ENCODE data around the gene SLAMF8. TPM values are rescaled to one million over a fixed set of nuclear protein-coding genes. Genes with fewer than 3 reads are reported as not detected.
A peak's percentile ranks its signal among the peaks of the same experiment; 100 is the strongest.

Gene SLAMF8
- total RNA-seq, 1 donor, result 0.36 TPM

DNA sequence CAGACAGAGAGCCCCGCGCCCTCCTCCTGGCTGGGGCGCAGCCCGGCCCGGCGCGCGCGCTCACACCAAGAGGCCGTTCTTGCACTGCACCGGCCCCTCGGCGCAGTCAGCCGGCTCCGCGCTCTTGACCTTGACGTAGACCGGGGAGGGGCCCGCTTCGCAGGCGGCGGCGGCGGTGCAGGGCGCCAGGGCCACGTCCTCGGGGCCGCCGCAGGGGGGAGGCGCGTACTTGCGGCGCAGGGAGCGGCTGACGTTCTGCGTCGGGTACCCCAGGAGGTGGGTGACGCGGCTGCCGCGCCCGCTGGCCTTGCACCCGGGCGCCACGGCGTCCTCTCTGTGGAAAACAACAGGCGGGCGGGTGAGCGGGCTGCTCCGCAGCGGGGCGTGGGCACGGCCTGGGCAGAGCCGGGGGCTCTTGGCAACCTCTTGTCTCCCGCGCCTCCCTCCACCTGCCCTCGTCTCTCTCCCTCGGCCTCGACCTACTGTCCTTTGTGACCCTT, 28.1 kb downstream of the SLAMF8 start:
- no peaks in the 10 kb centered on the region for H3K79me2 ChIP-seq (ENCODE audit: insufficient read depth, low read length)
- peak; percentile 98 for DNase-seq (ENCODE audit: insufficient read length, low spot score, missing footprints)
- peaks cover 27% of the 10 kb centered on the region for H3K4me1 ChIP-seq (ENCODE audit: insufficient read depth, low read length)
- no peaks in the 10 kb centered on the region for H3K27me3 ChIP-seq (ENCODE audit: insufficient read depth, low read length)
- TF ChIP-seq, protein P1, sequence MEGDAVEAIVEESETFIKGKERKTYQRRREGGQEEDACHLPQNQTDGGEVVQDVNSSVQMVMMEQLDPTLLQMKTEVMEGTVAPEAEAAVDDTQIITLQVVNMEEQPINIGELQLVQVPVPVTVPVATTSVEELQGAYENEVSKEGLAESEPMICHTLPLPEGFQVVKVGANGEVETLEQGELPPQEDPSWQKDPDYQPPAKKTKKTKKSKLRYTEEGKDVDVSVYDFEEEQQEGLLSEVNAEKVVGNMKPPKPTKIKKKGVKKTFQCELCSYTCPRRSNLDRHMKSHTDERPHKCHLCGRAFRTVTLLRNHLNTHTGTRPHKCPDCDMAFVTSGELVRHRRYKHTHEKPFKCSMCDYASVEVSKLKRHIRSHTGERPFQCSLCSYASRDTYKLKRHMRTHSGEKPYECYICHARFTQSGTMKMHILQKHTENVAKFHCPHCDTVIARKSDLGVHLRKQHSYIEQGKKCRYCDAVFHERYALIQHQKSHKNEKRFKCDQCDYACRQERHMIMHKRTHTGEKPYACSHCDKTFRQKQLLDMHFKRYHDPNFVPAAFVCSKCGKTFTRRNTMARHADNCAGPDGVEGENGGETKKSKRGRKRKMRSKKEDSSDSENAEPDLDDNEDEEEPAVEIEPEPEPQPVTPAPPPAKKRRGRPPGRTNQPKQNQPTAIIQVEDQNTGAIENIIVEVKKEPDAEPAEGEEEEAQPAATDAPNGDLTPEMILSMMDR (IDR thresholded peaks at IDR 0.05; ENCODE audit: extremely low read depth, low read depth, low read length), result no peak
- peak overlapping the region; percentile 84 for H3K4me2 ChIP-seq (ENCODE audit: insufficient read depth, low read length)
- no peaks in the 10 kb centered on the region for H3K9me3 ChIP-seq (ENCODE audit: low read depth, low read length)
- H2AFZ ChIP-seq (ENCODE audit: low read length), result peak overlapping the region; percentile 79
- peak overlapping the region; percentile 67 for H3K27ac ChIP-seq (ENCODE audit: low read depth, low read length)
- no peaks in the 10 kb centered on the region for H3K36me3 ChIP-seq (ENCODE audit: insufficient read depth, low read length)
- no peaks in the 10 kb centered on the region for H4K20me1 ChIP-seq (ENCODE audit: insufficient read depth, low read length)
- H3K4me3 ChIP-seq (ENCODE audit: insufficient read depth, low read length), result peak overlapping the region; percentile 82

GRCh38 chr1:159855709-159856108, 29.0 kb downstream of the SLAMF8 start:
- Histone ChIP-seq H3K4me2 (ENCODE audit: insufficient read depth, low read length) (peak overlapping the region; percentile 84), H3K27me3 (ENCODE audit: insufficient read depth, low read length) (no peaks in the 10 kb centered on the region), H3K9me3 (ENCODE audit: low read depth, low read length) (no peaks in the 10 kb centered on the region), H3K4me3 (ENCODE audit: insufficient read depth, low read length) (no peak overlapping the region), H3K79me2 (ENCODE audit: insufficient read depth, low read length) (no peaks in the 10 kb centered on the region), H2AFZ (ENCODE audit: low read length) (no peak overlapping the region), H3K36me3 (ENCODE audit: insufficient read depth, low read length) (no peaks in the 10 kb centered on the region), H3K4me1 (ENCODE audit: insufficient read depth, low read length) (peaks cover 20% of the 10 kb centered on the region), H4K20me1 (ENCODE audit: insufficient read depth, low read length) (no peaks in the 10 kb centered on the region), H3K27ac (ENCODE audit: low read depth, low read length) (no peak overlapping the region)
- no peak for DNase-seq (ENCODE audit: insufficient read length, low spot score, missing footprints)
- TF ChIP-seq, protein P1 (IDR thresholded peaks at IDR 0.05; ENCODE audit: extremely low read depth, low read depth, low read length), result no peak

GRCh38 chr1:159856576-159856975, 29.9 kb downstream of the SLAMF8 start:
- TF ChIP-seq, protein P1 (IDR thresholded peaks at IDR 0.05; ENCODE audit: extremely low read depth, low read depth, low read length), result no peak
- H3K27me3 ChIP-seq (ENCODE audit: insufficient read depth, low read length), result no peaks in the 10 kb centered on the region
- no peaks in the 10 kb centered on the region for H4K20me1 ChIP-seq (ENCODE audit: insufficient read depth, low read length)
- DNase-seq (ENCODE audit: insufficient read length, low spot score, missing footprints), result no peak
- no peak overlapping the region for H2AFZ ChIP-seq (ENCODE audit: low read length)
- H3K4me3 ChIP-seq (ENCODE audit: insufficient read depth, low read length), result no peak overlapping the region
- H3K4me2 ChIP-seq (ENCODE audit: insufficient read depth, low read length), result no peak overlapping the region
- H3K27ac ChIP-seq (ENCODE audit: low read depth, low read length), result no peak overlapping the region
- no peaks in the 10 kb centered on the region for H3K36me3 ChIP-seq (ENCODE audit: insufficient read depth, low read length)
- no peaks in the 10 kb centered on the region for H3K9me3 ChIP-seq (ENCODE audit: low read depth, low read length)
- H3K4me1 ChIP-seq (ENCODE audit: insufficient read depth, low read length), result peaks cover 20% of the 10 kb centered on the region
- H3K79me2 ChIP-seq (ENCODE audit: insufficient read depth, low read length), result no peaks in the 10 kb centered on the region

- no peaks in the 10 kb centered on the region for H3K79me2 ChIP-seq (ENCODE audit: insufficient read depth, low read length)
- H3K27ac ChIP-seq (ENCODE audit: low read depth, low read length), result no peak overlapping the region
- H3K27me3 ChIP-seq (ENCODE audit: insufficient read depth, low read length), result no peaks in the 10 kb centered on the region
- no peak for DNase-seq (ENCODE audit: insufficient read length, low spot score, missing footprints)
- TF ChIP-seq, protein P1 (IDR thresholded peaks at IDR 0.05; ENCODE audit: extremely low read depth, low read depth, low read length), result no peak
- no peaks in the 10 kb centered on the region for H3K36me3 ChIP-seq (ENCODE audit: insufficient read depth, low read length)
- peaks cover 20% of the 10 kb centered on the region for H3K4me1 ChIP-seq (ENCODE audit: insufficient read depth, low read length)
- no peak overlapping the region for H3K4me3 ChIP-seq (ENCODE audit: insufficient read depth, low read length)
- no peaks in the 10 kb centered on the region for H4K20me1 ChIP-seq (ENCODE audit: insufficient read depth, low read length)
- no peak overlapping the region for H2AFZ ChIP-seq (ENCODE audit: low read length)
- no peaks in the 10 kb centered on the region for H3K9me3 ChIP-seq (ENCODE audit: low read depth, low read length)
- H3K4me2 ChIP-seq (ENCODE audit: insufficient read depth, low read length), result no peak overlapping the region
Measured at GRCh38 chr1:159857889-159858288, 31.2 kb downstream of the SLAMF8 start.

Measured in osteoblast (primary cell).